HEK293 (cell line): Measurements from ENCODE around the gene TREH.

Experiments
- BCL11B ChIP-seq: fragments of 450-650 bp; formaldehyde crosslinking; IDR thresholded peaks from 2 replicates; pipeline ENCODE4 v1.5.1; 2016; ENCODE audit warnings: low read depth, missing biosample characterization, missing genetic modification characterization
- KLF1 ChIP-seq: fragments of 450-650 bp; formaldehyde crosslinking; IDR thresholded peaks from 2 replicates; pipeline ENCODE4 v1.5.1; 2016; ENCODE audit warnings: missing biosample characterization, missing genetic modification characterization
- KLF9 ChIP-seq: fragments of 450-650 bp; formaldehyde crosslinking; IDR thresholded peaks from 2 replicates; pipeline ENCODE4 v1.5.1; 2016; ENCODE audit warnings: missing biosample characterization, missing genetic modification characterization, low read depth
- SP7 ChIP-seq: fragments of 450-650 bp; formaldehyde crosslinking; IDR thresholded peaks from 2 replicates; pipeline ENCODE4 v1.5.1; 2016; ENCODE audit warnings: missing biosample characterization, missing genetic modification characterization
- ZBTB17 ChIP-seq: fragments of 450-650 bp; formaldehyde crosslinking; IDR thresholded peaks from 2 replicates; pipeline ENCODE4 v1.5.1; 2016; ENCODE audit warnings: missing biosample characterization, missing genetic modification characterization
- ZEB2 ChIP-seq: fragments of 450-650 bp; formaldehyde crosslinking; IDR thresholded peaks from 2 replicates; pipeline ENCODE4 v1.5.1; 2016; ENCODE audit warnings: missing biosample characterization, missing genetic modification characterization
- ZNF133 ChIP-seq: fragments of 450-650 bp; formaldehyde crosslinking; IDR thresholded peaks from 2 replicates; pipeline ENCODE4 v1.5.1; 2016; ENCODE audit warnings: missing biosample characterization, missing genetic modification characterization
- ZNF214 ChIP-seq: fragments of 450-650 bp; formaldehyde crosslinking; IDR thresholded peaks from 2 replicates; pipeline ENCODE4 v1.5.1; 2017; ENCODE audit warnings: missing biosample characterization, mild to moderate bottlenecking, missing genetic modification characterization, borderline replicate concordance
- ZNF221 ChIP-seq: fragments of 450-650 bp; formaldehyde crosslinking; IDR thresholded peaks from 2 replicates; pipeline ENCODE4 v1.5.1; 2017; ENCODE audit warnings: missing biosample characterization, missing genetic modification characterization, borderline replicate concordance
- ZNF248 ChIP-seq: fragments of 450-650 bp; formaldehyde crosslinking; IDR thresholded peaks from 2 replicates; pipeline ENCODE4 v1.5.1; 2017; ENCODE audit warnings: missing biosample characterization, missing genetic modification characterization
- ZNF416 ChIP-seq: fragments of 450-650 bp; formaldehyde crosslinking; IDR thresholded peaks from 2 replicates; pipeline ENCODE4 v1.5.1; 2016; ENCODE audit warnings: missing biosample characterization, missing genetic modification characterization
- ZNF423 ChIP-seq: fragments of 450-650 bp; formaldehyde crosslinking; IDR thresholded peaks from 2 replicates; pipeline ENCODE4 v1.5.1; 2016; ENCODE audit warnings: missing biosample characterization, missing genetic modification characterization
- ZNF623 ChIP-seq: fragments of 450-650 bp; formaldehyde crosslinking; IDR thresholded peaks from 2 replicates; pipeline ENCODE4 v1.5.1; 2016; ENCODE audit warnings: missing biosample characterization, missing genetic modification characterization
- ZNF658 ChIP-seq: fragments of 450-650 bp; formaldehyde crosslinking; IDR thresholded peaks from 2 replicates; pipeline ENCODE4; 2016; ENCODE audit warnings: missing biosample characterization, missing genetic modification characterization
- ZNF660 ChIP-seq: fragments of 450-650 bp; IDR thresholded peaks from 2 replicates; pipeline ENCODE4 v1.5.1; 2018; ENCODE audit warnings: missing biosample characterization, mild to moderate bottlenecking, missing genetic modification characterization
- ZNF670 ChIP-seq: fragments of 450-650 bp; formaldehyde crosslinking; IDR thresholded peaks from 2 replicates; pipeline ENCODE4 v1.5.1; 2016; ENCODE audit warnings: missing biosample characterization, missing genetic modification characterization, low read depth
- ZNF701 ChIP-seq: fragments of 450-650 bp; formaldehyde crosslinking; IDR thresholded peaks from 2 replicates; pipeline ENCODE4 v1.5.1; 2016; ENCODE audit warnings: missing biosample characterization, missing genetic modification characterization
- ZNF837 ChIP-seq: fragments of 450-650 bp; formaldehyde crosslinking; IDR thresholded peaks from 2 replicates; pipeline ENCODE4 v1.5.1; 2016; ENCODE audit warnings: missing biosample characterization, missing genetic modification characterization
- TF ChIP-seq, protein P1 (sequence below): fragments of 450-650 bp; IDR thresholded peaks from 2 replicates; pipeline ENCODE4 v1.5.1; 2018; ENCODE audit warnings: missing biosample characterization, missing genetic modification characterization
- TF ChIP-seq, protein P2 (sequence below): sonication (generic); formaldehyde crosslinking; IDR thresholded peaks from 2 replicates; pipeline ENCODE4 v1.8.1; 2022; ENCODE audit warnings: mild to moderate bottlenecking, moderate library complexity, missing genetic modification reagents
- TF ChIP-seq, protein P3 (sequence below): fragments of 450-650 bp; formaldehyde crosslinking; IDR thresholded peaks from 2 replicates; pipeline ENCODE4 v1.5.1; 2016; ENCODE audit warnings: missing biosample characterization, missing genetic modification characterization
- TF ChIP-seq, protein P4 (sequence below): fragments of 450-650 bp; formaldehyde crosslinking; IDR thresholded peaks from 2 replicates; pipeline ENCODE4 v1.5.1; 2017; ENCODE audit warnings: missing biosample characterization, missing genetic modification characterization
- TF ChIP-seq, protein P5 (sequence below): fragments of 450-650 bp; formaldehyde crosslinking; IDR thresholded peaks from 2 replicates; pipeline ENCODE4 v1.5.1; 2016; ENCODE audit warnings: missing biosample characterization, missing genetic modification characterization, borderline replicate concordance
- TF ChIP-seq, protein P6 (sequence below): fragments of 450-650 bp; formaldehyde crosslinking; IDR thresholded peaks from 2 replicates; pipeline ENCODE4 v1.5.1; 2017; ENCODE audit warnings: missing biosample characterization, missing genetic modification characterization

The TREH gene

DNA sequence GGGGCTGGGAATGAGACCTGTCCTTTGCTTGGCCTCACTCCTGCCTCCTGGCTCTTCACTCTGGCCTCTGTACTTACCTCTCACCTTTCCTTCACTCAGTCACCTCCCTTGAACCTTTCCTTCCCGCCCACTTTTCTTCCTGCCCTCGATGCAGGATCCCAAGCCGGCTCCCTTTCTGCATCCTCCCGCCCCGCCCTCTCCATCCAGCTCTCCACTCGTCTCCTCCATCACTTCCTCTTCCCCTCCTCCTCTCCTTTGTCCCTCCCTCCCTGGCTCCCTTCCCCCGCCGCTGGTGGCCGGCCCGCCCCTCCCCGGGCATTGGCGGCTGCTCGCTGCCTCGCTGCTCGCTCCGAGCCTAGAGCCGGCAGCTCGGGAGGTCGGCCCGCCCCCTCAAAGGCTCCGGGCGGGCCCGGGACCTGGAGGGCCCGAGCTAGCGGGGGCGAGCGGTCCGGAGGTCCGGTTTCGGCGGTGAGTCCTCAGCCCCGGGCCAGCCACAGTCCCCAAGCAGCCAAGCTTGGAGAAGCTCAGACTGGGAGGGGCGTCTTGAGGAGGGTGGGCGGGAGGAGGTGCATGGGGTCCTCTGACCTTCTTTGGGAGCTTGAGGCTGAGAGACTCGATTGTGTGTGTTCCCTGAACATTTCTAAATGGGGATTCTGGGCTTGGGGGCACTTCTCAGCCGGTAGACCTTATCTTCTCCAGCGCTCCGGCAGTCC, 58.2 kb downstream of the TREH start (continued):
- TF ChIP-seq ZNF837 (tag by site-specific recombination) (no peak), ZNF133 (tag by site-specific recombination) (no peak), ZNF658 (tag by site-specific recombination) (no peak), ZNF214 (no peak), SP7 (tag by site-specific recombination) (peak; percentile 46; the same call in 1 of the 2 replicates), BCL11B (tag by site-specific recombination) (no peak), ZNF701 (no peak), ZEB2 (peak; percentile 41; the same call in 1 of the 2 replicates), ZNF416 (tag by site-specific recombination) (no peak), ZNF248 (tag by site-specific recombination) (no peak), ZNF623 (tag by site-specific recombination) (no peak), ZNF423 (tag by site-specific recombination) (no peak), ZNF221 (no peak), KLF9 (peak; percentile 83), KLF1 (tag by site-specific recombination) (peak; percentile 62), ZNF670 (no peak), ZBTB17 (tag by site-specific recombination) (peak; percentile 86), ZNF660 (tag by site-specific recombination) (no peak)
- TF ChIP-seq, protein P1, sequence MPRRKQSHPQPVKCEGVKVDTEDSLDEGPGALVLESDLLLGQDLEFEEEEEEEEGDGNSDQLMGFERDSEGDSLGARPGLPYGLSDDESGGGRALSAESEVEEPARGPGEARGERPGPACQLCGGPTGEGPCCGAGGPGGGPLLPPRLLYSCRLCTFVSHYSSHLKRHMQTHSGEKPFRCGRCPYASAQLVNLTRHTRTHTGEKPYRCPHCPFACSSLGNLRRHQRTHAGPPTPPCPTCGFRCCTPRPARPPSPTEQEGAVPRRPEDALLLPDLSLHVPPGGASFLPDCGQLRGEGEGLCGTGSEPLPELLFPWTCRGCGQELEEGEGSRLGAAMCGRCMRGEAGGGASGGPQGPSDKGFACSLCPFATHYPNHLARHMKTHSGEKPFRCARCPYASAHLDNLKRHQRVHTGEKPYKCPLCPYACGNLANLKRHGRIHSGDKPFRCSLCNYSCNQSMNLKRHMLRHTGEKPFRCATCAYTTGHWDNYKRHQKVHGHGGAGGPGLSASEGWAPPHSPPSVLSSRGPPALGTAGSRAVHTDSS (tag by site-specific recombination) = no peak
- TF ChIP-seq, protein P2, sequence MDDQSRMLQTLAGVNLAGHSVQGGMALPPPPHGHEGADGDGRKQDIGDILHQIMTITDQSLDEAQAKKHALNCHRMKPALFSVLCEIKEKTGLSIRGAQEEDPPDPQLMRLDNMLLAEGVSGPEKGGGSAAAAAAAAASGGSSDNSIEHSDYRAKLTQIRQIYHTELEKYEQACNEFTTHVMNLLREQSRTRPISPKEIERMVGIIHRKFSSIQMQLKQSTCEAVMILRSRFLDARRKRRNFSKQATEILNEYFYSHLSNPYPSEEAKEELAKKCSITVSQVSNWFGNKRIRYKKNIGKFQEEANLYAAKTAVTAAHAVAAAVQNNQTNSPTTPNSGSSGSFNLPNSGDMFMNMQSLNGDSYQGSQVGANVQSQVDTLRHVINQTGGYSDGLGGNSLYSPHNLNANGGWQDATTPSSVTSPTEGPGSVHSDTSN (CRISPR knock-in tag) = no peak
- TF ChIP-seq, protein P3, sequence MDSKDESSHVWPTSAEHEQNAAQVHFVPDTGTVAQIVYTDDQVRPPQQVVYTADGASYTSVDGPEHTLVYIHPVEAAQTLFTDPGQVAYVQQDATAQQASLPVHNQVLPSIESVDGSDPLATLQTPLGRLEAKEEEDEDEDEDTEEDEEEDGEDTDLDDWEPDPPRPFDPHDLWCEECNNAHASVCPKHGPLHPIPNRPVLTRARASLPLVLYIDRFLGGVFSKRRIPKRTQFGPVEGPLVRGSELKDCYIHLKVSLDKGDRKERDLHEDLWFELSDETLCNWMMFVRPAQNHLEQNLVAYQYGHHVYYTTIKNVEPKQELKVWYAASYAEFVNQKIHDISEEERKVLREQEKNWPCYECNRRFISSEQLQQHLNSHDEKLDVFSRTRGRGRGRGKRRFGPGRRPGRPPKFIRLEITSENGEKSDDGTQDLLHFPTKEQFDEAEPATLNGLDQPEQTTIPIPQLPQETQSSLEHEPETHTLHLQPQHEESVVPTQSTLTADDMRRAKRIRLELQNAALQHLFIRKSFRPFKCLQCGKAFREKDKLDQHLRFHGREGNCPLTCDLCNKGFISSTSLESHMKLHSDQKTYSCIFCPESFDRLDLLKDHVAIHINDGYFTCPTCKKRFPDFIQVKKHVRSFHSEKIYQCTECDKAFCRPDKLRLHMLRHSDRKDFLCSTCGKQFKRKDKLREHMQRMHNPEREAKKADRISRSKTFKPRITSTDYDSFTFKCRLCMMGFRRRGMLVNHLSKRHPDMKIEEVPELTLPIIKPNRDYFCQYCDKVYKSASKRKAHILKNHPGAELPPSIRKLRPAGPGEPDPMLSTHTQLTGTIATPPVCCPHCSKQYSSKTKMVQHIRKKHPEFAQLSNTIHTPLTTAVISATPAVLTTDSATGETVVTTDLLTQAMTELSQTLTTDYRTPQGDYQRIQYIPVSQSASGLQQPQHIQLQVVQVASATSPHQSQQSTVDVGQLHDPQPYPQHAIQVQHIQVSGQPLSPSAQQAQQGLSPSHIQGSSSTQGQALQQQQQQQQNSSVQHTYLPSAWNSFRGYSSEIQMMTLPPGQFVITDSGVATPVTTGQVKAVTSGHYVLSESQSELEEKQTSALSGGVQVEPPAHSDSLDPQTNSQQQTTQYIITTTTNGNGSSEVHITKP (tag by site-specific recombination) = peak; percentile 21; the same call in 1 of the 2 replicates
- TF ChIP-seq, protein P4, sequence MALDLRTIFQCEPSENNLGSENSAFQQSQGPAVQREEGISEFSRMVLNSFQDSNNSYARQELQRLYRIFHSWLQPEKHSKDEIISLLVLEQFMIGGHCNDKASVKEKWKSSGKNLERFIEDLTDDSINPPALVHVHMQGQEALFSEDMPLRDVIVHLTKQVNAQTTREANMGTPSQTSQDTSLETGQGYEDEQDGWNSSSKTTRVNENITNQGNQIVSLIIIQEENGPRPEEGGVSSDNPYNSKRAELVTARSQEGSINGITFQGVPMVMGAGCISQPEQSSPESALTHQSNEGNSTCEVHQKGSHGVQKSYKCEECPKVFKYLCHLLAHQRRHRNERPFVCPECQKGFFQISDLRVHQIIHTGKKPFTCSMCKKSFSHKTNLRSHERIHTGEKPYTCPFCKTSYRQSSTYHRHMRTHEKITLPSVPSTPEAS (tag by site-specific recombination) = no peak
- TF ChIP-seq, protein P5, sequence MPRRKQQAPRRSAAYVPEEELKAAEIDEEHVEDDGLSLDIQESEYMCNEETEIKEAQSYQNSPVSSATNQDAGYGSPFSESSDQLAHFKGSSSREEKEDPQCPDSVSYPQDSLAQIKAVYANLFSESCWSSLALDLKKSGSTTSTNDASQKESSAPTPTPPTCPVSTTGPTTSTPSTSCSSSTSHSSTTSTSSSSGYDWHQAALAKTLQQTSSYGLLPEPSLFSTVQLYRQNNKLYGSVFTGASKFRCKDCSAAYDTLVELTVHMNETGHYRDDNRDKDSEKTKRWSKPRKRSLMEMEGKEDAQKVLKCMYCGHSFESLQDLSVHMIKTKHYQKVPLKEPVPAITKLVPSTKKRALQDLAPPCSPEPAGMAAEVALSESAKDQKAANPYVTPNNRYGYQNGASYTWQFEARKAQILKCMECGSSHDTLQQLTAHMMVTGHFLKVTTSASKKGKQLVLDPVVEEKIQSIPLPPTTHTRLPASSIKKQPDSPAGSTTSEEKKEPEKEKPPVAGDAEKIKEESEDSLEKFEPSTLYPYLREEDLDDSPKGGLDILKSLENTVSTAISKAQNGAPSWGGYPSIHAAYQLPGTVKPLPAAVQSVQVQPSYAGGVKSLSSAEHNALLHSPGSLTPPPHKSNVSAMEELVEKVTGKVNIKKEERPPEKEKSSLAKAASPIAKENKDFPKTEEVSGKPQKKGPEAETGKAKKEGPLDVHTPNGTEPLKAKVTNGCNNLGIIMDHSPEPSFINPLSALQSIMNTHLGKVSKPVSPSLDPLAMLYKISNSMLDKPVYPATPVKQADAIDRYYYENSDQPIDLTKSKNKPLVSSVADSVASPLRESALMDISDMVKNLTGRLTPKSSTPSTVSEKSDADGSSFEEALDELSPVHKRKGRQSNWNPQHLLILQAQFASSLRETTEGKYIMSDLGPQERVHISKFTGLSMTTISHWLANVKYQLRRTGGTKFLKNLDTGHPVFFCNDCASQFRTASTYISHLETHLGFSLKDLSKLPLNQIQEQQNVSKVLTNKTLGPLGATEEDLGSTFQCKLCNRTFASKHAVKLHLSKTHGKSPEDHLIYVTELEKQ (tag by site-specific recombination) = no peak
- TF ChIP-seq, protein P6, sequence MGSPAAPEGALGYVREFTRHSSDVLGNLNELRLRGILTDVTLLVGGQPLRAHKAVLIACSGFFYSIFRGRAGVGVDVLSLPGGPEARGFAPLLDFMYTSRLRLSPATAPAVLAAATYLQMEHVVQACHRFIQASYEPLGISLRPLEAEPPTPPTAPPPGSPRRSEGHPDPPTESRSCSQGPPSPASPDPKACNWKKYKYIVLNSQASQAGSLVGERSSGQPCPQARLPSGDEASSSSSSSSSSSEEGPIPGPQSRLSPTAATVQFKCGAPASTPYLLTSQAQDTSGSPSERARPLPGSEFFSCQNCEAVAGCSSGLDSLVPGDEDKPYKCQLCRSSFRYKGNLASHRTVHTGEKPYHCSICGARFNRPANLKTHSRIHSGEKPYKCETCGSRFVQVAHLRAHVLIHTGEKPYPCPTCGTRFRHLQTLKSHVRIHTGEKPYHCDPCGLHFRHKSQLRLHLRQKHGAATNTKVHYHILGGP = no peak
